Adrenal gland (tissue), 5 donors: ENCODE results near the gene CNNM2.

Source experiments
- CTCF ChIP-seq, 6 experiments: fragments of 450-650 bp in 4 of 6; fragments of 200-600 bp in 2 of 6; sonication (generic) in 1 of 6; IDR thresholded peaks; 1 replicate in 5 of 6; 2 replicates in 1 of 6; pipeline versions ENCODE4 v1.5.1 to v1.8.0; 2016 to 2021; ENCODE audit warnings: antibody characterized with exemption in 6 of 6, mild to moderate bottlenecking in 2 of 6, moderate library complexity in 1 of 6
- POLR2A ChIP-seq, 2 donors: fragments of 450-650 bp; IDR thresholded peaks; one replicate each; pipeline ENCODE4 v1.6.1; 2017; ENCODE audit warnings: antibody characterized with exemption in 2 of 2, mild to moderate bottlenecking in 2 of 2, moderate library complexity in 1 of 2
- donor health status: DM: no; HTN: no; CAD: no.

- TF ChIP-seq POLR2A (IDR thresholded peaks at IDR 0.05): no peak
- TF ChIP-seq CTCF (IDR thresholded peaks at IDR 0.05): no peak
Observed at GRCh38 chr10:102964713-102965112, 46.6 kb downstream of the CNNM2 start.
